Measurements from ENCODE around the gene KCNJ8.

KCNJ8 gene

DNA sequence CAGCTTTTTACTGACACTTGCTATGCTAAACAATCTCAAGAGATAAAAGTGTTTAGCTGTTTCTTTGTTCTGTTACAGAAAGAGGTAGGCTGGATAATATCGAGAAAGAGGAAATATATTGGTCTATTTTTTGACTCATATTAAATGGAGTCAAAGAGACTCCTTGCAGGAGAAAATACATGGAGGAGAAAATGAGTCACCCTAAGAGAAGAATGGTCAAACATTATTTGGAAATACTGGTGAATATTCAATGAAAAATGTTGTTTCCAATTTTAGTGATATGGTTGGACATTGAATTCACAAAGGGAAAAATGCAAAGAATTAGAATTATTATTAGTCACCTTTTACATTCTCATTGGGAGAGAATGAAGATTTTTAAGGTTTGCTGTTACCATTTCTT, 3.2 kb downstream of the KCNJ8 start:
- in situ Hi-C loops (cut with MboI; ENCODE audit: low sequenced_read_pairs, unreplicated experiment) = no loop called here
- no peak for DNase-seq (ENCODE audit: low spot score)
- TF ChIP-seq, protein P1, sequence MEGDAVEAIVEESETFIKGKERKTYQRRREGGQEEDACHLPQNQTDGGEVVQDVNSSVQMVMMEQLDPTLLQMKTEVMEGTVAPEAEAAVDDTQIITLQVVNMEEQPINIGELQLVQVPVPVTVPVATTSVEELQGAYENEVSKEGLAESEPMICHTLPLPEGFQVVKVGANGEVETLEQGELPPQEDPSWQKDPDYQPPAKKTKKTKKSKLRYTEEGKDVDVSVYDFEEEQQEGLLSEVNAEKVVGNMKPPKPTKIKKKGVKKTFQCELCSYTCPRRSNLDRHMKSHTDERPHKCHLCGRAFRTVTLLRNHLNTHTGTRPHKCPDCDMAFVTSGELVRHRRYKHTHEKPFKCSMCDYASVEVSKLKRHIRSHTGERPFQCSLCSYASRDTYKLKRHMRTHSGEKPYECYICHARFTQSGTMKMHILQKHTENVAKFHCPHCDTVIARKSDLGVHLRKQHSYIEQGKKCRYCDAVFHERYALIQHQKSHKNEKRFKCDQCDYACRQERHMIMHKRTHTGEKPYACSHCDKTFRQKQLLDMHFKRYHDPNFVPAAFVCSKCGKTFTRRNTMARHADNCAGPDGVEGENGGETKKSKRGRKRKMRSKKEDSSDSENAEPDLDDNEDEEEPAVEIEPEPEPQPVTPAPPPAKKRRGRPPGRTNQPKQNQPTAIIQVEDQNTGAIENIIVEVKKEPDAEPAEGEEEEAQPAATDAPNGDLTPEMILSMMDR (IDR thresholded peaks at IDR 0.05; ENCODE audit: borderline replicate concordance, control extremely low read depth, extremely low read depth, insufficient read depth, missing control alignments) = no peak

DNA sequence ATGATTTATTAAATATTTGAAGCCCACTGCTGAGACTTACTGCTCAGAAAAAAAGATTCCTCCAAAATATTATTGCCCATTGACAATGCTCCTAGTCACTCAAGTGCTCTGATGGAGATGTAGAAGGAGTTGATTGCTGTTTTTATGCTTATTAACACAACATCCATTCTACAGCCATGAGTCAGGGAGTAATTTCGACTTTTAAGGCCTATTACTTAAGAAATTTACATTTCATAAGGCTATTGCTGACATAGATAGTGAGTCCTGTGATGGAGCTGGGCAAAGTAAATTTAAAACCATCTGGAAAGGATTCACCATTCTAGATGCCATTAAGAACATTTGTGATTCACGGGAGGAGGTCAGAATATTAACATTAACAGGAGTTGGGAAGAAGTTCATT, 5.2 kb downstream of the KCNJ8 start:
- TF ChIP-seq, protein P1 (IDR thresholded peaks at IDR 0.05; ENCODE audit: borderline replicate concordance, control extremely low read depth, extremely low read depth, insufficient read depth, missing control alignments) = no peak
- in situ Hi-C loops (cut with MboI; ENCODE audit: low sequenced_read_pairs, unreplicated experiment) = no loop called here
- DNase-seq (ENCODE audit: low spot score) = no peak

GRCh38 chr12:21766403-21766802, 8.1 kb downstream of the KCNJ8 start:
- TF ChIP-seq, protein P1 (IDR thresholded peaks at IDR 0.05; ENCODE audit: borderline replicate concordance, control extremely low read depth, extremely low read depth, insufficient read depth, missing control alignments) = no peak
- in situ Hi-C loops (cut with MboI; ENCODE audit: low sequenced_read_pairs, unreplicated experiment) = no loop called here
- no peak for DNase-seq (ENCODE audit: low spot score)

DNA sequence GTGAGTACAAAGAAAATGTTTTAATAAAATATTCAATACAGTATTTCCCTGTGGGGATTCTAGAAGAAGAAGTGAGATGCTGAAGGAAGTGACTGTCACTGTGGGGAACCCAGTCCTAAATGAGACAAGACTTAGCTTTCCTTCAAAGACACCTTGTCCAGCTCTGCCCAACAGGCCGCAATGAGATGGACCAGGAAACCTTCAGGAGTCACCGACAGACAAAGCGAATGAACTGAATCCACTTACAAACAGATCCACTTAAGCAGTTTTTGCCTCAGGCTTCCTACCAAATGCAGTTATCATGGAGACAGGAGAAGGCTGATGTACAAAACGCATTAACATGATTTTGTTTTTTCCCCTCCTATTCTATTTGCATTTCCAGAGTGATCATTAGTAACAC, 9.6 kb downstream of the KCNJ8 start:
- DNase-seq (ENCODE audit: low spot score) = no peak
- TF ChIP-seq, protein P1 (IDR thresholded peaks at IDR 0.05; ENCODE audit: borderline replicate concordance, control extremely low read depth, extremely low read depth, insufficient read depth, missing control alignments) = no peak
- in situ Hi-C loops (cut with MboI; ENCODE audit: low sequenced_read_pairs, unreplicated experiment) = no loop called here

DNA sequence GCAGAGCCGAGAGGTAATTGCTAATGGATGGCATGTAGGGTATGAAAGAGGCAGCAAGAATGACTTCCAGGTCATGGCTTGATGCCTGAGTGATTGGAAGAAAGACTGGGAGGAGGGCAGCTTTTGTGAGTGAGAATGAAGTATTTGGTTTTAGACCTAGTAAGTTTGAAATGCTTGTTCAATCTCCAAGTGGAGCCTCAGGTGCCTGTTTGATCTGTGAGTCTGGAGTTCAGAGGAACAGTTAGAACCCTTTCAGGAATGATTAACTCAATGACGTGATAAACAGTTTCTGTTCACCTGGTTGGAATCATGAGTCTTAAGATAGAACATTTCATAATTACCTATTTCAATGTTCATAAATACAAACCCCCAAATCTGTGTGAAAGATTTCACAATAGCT, 10.4 kb downstream of the KCNJ8 start:
- no peak for DNase-seq (ENCODE audit: low spot score)
- in situ Hi-C loops (cut with MboI; ENCODE audit: low sequenced_read_pairs, unreplicated experiment) = no loop called here

GRCh38 chr12:21763531-21763930, 11.0 kb downstream of the KCNJ8 start:
- in situ Hi-C loops (cut with MboI; ENCODE audit: low sequenced_read_pairs, unreplicated experiment) = no loop called here
- DNase-seq (ENCODE audit: low spot score) = no peak
- TF ChIP-seq, protein P1 (IDR thresholded peaks at IDR 0.05; ENCODE audit: borderline replicate concordance, control extremely low read depth, extremely low read depth, insufficient read depth, missing control alignments) = no peak

More for the DNA sequence above, 10.4 kb downstream of the KCNJ8 start:
- TF ChIP-seq, protein P1 (IDR thresholded peaks at IDR 0.05; ENCODE audit: borderline replicate concordance, control extremely low read depth, extremely low read depth, insufficient read depth, missing control alignments) = no peak

DNA sequence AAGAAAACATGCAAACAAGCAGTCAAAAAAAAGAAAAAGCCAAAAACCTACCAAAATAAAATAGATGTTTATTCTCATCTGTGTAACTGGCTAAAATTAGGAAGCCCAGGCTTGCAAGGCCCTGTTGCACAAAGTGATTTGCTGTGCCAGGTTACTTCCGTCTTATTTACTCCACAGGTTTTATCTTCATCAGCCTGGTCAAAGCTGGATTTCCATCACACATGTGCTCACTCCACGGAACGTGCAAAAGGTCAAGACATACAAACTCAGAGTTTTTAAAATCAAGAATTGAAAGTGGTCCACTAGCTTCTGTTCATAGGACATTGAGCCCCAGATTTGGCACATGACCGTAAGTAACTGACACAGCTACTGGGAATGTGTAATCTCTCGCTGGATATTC, 14.8 kb downstream of the KCNJ8 start:
- TF ChIP-seq, protein P1 (IDR thresholded peaks at IDR 0.05; ENCODE audit: borderline replicate concordance, control extremely low read depth, extremely low read depth, insufficient read depth, missing control alignments) = no peak
- no peak for DNase-seq (ENCODE audit: low spot score)
- in situ Hi-C loops (cut with MboI; ENCODE audit: low sequenced_read_pairs, unreplicated experiment) = no loop called here
